Cardiac fibroblast (primary cell): ENCODE results near the gene SEMA5A.

Experiments used
- DNase-seq, 2 donors: peaks; one replicate each; pipeline versions ENCODE4 v3.0.0 to v3.0.0-alpha.2; 2010; ENCODE audit warnings: low read depth in 2 of 2
- H3K4me3 ChIP-seq, 2 donors: replicated peaks in 1 of 2; 1 replicate in 1 of 2; 2 replicates in 1 of 2; pipeline ENCODE4 v1.5.1; 2011; ENCODE audit warnings: low read depth in 2 of 2, low read length in 2 of 2, mild to moderate bottlenecking in 2 of 2, moderate library complexity in 1 of 2
- TF ChIP-seq, protein P1 (sequence below): IDR thresholded peaks from one replicate; pipeline ENCODE4 v1.5.1; 2011; ENCODE audit warnings: low read depth, mild to moderate bottlenecking, low read length, inconsistent platforms

The SEMA5A gene

DNA sequence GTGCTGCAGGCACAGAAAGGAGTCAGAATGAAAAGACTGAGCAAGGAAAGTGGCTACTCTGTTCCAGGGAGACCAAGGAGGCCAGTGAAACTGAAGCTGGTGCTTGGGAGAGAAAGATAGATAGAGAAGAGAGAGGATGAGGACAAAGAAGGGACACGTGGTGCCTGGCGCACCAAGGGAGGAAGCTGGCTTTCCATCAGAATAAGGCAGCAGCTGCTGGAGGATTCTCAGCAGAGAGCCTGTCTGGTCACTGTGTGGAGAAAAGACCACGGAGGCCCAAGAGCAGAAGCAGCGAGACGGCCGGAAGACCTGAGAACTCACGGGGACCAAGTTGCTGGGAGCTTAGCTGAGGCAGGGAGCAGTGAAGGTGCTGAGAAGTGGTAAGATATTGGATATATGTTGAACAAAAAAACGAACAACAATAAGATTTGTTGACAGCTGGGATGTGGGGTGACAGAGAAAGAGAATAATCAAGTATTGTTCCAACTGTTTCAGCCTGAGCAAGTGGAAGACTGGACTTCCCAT is 116.1 kb downstream of the SEMA5A start:
- TF ChIP-seq, protein P1, sequence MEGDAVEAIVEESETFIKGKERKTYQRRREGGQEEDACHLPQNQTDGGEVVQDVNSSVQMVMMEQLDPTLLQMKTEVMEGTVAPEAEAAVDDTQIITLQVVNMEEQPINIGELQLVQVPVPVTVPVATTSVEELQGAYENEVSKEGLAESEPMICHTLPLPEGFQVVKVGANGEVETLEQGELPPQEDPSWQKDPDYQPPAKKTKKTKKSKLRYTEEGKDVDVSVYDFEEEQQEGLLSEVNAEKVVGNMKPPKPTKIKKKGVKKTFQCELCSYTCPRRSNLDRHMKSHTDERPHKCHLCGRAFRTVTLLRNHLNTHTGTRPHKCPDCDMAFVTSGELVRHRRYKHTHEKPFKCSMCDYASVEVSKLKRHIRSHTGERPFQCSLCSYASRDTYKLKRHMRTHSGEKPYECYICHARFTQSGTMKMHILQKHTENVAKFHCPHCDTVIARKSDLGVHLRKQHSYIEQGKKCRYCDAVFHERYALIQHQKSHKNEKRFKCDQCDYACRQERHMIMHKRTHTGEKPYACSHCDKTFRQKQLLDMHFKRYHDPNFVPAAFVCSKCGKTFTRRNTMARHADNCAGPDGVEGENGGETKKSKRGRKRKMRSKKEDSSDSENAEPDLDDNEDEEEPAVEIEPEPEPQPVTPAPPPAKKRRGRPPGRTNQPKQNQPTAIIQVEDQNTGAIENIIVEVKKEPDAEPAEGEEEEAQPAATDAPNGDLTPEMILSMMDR = no peak
- no peak overlapping the region for H3K4me3 ChIP-seq

DNA sequence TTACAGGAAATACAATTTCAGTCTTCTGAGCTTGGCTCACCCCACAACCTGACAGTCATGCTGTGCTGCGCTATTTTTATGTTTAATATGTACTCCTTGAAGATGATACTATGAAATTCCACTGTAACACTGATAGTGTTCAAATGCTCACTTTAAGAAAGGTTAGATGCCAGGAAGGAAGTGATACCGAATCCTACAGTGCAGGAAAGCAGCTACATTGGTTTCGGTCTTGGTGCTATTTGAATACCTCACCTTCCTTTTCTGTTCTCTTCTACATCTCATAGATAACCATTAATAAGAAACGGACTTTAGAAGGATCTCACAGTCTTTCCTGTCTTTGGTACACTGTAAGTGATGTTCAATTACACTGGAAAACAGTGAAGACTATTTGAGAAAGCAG is 117.6 kb downstream of the SEMA5A start:
- H3K4me3 ChIP-seq = no peak overlapping the region
- TF ChIP-seq, protein P1 = no peak
- DNase-seq = no peak

More for the DNA sequence above, 116.1 kb downstream of the SEMA5A start:
- no peak for DNase-seq

DNA sequence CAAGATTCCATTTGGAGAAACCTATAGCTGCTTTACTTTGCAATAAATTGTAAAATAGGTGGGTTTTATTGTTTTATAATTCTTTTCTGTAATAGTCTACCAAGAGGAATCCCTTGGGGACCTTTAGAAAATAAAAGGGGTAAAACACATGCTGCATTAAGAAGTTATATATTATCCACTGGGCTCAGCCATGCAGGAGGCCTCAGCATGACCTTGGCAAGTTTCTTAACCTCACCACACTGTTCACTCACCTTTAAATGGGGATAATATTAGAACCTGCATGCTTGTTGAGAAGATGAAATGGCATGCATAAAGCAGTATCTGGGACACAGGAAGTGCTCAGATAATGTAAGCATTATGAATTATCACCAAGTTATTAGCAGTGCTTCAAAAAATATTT is 120.2 kb downstream of the SEMA5A start:
- TF ChIP-seq, protein P1 = no peak
- no peak overlapping the region for H3K4me3 ChIP-seq
- DNase-seq = no peak

DNA sequence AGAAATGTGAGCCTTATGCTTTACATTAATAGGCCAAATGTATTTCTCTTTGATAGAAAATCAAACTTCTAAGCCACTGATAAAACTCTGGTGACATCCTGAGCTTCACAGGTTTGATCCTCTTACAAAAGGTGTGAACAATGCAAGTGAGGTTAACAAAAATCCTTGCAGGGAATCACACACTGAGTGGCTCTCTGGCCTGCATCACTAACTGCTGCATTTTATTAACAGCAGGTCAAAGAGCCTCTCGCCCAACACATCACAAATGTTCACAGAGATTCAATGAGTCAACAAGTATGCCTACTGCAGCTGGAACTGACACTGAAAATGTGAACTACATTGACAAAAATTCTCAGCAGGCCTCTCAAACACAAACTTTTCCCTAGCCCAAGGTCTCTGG is 122.3 kb downstream of the SEMA5A start:
- DNase-seq = peak; percentile 31 to 34
- TF ChIP-seq, protein P1 = no peak
- H3K4me3 ChIP-seq = no peak overlapping the region

DNA sequence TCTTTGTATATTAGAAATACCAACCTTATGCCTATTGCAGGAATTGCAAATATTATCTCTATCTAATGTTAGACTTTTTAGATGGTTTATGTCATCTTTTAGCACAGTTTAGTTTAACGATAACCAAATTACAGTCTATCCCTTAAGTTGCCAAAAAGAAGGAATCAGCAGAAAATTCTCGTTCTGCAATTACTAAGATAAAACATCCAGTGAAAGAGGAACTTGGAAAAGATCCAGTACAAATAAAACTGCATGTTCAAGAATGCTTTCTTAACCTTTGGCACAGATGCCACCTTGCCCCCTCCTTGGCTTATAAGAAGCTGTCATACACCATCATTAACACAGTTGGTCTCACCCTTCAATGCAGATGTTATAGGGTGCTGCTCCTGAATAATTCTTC is 124.0 kb downstream of the SEMA5A start:
- H3K4me3 ChIP-seq = no peak overlapping the region
- DNase-seq = peak; percentile 27 to 46
- TF ChIP-seq, protein P1 = no peak

DNA sequence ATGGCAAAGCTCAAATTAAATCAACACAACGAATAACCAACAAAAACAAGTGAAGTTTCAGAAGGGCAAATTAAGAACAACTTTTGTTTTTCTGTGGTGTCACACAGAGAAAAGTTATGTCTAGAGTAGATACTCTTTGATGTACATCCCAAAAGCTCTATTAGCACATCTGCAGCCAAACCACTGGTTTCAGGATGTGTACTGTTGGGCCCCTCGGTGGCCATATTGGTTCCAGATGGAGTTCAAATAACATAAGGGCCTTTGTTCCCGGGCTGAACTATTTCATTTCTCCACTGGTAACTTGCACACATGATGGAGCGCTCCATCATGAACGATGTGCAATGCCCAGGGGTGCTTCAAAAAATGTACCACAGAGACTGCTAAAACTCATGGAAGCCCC is 126.1 kb downstream of the SEMA5A start:
- TF ChIP-seq, protein P1 = no peak
- H3K4me3 ChIP-seq = no peak overlapping the region
- no peak for DNase-seq

DNA sequence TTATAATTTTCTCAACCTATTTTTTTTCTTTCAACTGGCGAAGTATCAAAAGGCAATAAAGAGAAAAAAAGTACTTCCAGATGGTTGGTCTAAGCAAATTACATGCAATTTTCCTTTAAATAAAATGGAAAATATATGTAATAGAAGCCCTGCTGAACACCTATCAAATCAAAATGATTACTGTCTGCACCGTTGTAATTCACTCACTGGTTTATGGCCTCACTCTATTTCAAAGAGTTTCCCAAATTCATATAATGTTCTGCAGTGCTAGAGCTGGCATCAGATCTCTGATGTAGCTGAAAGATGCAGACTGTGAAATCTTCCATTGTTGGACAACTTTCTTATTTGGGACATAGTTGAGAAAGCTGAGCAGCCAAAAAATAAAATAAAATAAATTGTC is 130.3 kb downstream of the SEMA5A start:
- DNase-seq = no peak
- TF ChIP-seq, protein P1 = no peak
- no peak overlapping the region for H3K4me3 ChIP-seq
